ENCODE measurements around the gene HNRNPH3.

Gene HNRNPH3

GRCh38 chr10:68332259-68333057 is 594 bp downstream of the HNRNPH3 start, which contains the start of gene PBLD:
Gene PBLD (minus strand): TSS chr10:68332928. CDS start chr10:68306844, 26,084 bp downstream.
- DNase-seq (ENCODE audit: low read depth in 2 of 2): peak; percentile 31 to 40

DNA sequence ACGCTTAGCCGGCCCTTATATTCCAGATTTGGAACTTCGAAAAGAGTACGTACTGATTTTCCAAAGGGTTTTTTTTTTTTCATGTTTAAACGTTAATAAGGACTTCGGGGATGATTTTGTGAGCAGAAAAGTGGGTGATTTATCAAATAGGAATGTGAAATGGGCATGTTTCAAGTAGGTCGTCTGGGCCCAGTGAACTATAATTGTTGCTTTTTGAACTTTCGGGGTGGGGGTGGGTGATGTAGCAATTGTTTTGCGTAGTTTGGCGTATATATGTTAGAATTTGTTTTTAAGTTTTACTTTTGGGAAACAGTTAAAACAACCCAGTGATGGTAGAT is 1.2 kb downstream of the HNRNPH3 start:
- DNase-seq (ENCODE audit: low read depth in 2 of 2): no peak

DNA sequence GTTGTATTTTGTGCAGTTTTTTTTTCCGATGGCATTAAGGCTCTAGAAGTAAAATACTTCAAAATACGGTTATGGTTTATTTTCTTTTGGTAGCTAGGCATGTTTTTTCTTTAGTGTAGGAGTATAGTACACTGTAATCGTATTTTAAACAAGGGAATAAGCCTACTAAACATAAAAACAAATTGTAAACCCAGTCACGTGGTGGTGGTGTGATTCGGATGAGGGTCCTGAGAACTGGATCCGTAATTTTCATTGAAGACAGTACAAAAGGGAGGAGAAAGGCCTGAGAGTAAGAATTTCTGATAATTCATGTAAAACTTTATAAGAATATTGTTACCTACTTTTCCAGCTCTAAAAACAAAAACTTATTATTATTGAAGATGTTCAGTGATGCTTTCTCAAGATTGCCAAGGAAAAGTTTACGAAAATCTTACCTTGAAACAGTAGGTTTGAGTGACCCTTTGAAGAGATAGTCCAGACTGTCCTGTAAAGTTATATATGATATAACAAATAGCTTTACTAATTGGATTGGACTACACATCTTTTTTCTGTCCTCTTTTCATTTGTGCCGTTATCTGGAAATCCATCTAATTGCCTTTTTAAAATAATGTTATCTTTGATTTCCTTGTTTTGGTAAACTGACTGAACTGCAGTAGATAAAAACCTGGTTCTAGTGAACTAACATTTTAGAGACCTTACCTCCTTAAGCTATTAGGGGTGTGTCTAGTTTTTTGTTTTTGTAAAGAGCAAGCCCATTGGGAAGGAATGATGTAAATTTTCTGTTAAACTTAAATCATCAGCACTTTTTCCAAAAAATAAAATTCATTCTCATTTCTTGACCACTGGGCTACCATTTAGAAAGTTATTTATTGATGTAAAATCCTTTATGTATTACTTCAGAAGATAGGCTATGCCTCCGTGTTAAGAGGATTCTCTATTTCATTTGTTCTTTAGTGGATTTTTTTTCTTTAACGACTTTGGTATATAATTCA is 1.9 kb downstream of the HNRNPH3 start:
- no peak for DNase-seq (ENCODE audit: low read depth in 2 of 2)

GRCh38 chr10:68334672-68335467 is 3.0 kb downstream of the HNRNPH3 start:
- no peak for DNase-seq (ENCODE audit: low read depth in 2 of 2)

GRCh38 chr10:68336754-68337351 is 5.0 kb downstream of the HNRNPH3 start:
- no peak for DNase-seq (ENCODE audit: low read depth in 2 of 2)

DNA sequence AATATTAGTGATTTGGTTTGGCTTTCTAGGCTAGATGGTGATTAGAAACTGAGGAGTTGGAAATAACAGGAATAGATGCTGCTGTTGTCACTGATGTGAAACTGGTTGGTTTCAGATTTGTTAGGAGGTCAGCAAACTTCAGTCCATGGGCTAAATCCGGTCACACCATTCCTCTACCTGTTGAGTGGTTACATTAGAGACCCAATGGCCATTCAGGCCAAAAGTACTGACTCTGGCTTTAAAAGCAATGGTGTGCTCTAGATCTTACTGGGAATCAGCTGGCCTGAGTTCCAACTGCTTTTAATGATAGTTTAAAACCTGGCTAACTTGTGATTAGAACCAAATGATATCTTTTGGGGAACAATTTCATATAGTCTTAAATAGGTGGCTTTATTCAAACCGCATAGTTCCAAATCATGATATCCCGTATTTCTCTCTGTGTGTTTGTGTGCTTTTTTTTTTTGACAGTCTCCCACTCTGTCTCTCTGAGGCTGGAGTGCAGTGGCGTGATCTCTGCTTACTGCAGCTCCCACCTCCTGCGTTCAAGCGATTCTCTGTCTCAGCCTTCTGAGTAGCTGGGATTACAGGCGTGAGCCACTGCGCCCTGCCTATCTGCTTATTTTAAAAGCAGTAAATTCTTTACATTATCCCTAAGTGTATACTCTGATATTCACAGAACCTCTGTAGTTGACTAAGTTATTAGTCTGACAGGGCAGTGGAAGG is 8.7 kb downstream of the HNRNPH3 start:
- DNase-seq (ENCODE audit: low read depth in 2 of 2): no peak

- no peak for DNase-seq (ENCODE audit: low read depth in 2 of 2)
Observed at GRCh38 chr10:68342909-68343516, 11.1 kb downstream of the HNRNPH3 start.

- no peak for DNase-seq (ENCODE audit: low read depth in 2 of 2)
Observed at GRCh38 chr10:68345621-68346020, 13.8 kb downstream of the HNRNPH3 start.

- no peak for DNase-seq (ENCODE audit: low read depth in 2 of 2)
Observed at GRCh38 chr10:68346774-68347173, 14.9 kb downstream of the HNRNPH3 start.

GRCh38 chr10:68348265-68348741 is 16.4 kb downstream of the HNRNPH3 start:
- peak in 1 of 2 donors; percentile 8 for DNase-seq (ENCODE audit: low read depth in 2 of 2)

DNA sequence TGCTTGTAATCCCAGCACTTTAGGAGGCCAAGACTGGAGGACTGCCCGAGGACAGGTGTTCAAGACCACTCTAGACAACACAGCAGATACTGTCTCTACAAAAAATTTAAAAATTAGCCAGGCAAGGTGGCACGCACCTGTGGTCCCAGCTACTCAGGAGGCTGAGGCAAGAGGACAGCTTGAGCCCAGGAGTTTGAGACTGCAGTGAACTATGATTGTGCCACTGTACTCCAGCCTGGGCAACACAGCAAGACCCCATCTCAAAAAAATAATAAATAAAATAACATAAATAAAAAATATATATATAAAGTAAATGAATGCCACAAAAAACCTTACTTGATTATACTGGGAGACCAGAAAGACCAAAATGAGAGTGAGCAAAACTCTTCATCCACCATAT is 21.7 kb downstream of the HNRNPH3 start:
- DNase-seq (ENCODE audit: low read depth in 2 of 2): no peak

DNA sequence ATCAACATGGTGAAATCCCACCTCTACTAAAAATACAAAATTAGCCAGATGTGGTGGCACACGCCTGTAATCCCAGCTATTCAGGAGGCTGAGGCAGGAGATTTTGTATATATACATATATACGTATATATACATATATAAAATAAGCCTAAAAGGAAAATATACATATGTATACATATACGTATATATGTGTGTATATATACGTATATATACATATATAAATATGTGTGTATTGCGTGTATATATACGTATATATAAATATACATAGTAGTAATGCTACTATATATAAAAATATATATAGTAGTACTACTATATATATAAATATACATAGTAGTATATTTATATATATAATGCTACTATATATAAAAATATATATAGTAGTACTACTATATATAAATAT is 27.3 kb downstream of the HNRNPH3 start:
- no peak for DNase-seq (ENCODE audit: low read depth in 2 of 2)

DNA sequence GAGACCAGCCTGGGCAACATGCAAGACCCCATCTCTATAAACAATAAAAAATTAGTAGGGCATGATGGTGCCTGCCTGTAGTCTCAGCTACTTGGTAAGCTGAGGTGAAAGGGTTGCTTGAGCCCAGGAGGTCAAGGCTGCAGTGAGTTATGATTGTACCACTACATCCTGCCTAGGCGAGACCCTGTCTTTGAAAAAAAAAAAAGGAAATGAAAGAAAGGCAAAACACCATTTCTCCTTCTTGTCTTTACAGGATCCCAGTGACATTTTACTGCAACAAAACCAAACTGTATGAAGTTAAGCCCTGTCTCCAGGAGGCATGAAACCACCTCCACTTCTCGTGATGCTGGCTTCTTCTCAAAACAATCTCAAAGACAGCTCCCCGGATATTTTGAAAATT is 30.7 kb downstream of the HNRNPH3 start:
- DNase-seq (ENCODE audit: low read depth in 2 of 2): no peak

DNA sequence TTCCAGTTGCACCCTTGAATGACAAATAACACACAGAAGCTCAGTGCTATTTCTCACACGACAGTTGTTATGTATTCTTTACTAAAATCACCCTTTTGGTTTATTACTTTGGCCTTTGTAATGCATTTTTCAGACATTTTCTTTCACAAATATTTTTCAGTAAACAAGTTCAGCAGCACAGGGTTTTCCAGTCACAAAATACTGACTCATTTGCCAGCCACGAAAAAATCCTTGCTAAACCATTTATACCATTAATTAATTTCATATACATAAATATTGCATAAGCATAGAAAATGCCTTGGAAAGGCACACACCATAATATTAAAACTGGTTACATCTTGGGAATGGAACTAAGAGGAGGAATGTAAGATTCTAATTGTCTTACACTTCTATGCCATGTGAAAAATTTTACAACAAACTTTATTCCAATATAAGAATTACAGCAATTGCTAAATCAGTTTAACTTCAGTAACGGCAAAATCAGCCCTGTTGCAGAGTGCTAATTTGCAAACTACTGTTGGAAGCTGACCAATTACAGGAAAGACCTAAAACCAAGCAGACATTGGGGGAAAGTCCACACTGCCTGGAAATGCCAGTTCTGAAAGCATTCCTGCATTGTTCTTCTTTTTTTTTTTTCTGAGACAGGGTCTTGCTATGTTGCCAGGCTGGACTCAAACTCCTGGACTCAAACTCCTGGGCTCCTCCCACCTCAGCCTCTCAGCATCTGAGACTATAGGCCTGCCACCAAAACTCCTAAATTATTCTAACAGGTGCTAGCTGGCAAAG is 32.4 kb downstream of the HNRNPH3 start:
- DNase-seq (ENCODE audit: low read depth in 2 of 2): no peak

DNA sequence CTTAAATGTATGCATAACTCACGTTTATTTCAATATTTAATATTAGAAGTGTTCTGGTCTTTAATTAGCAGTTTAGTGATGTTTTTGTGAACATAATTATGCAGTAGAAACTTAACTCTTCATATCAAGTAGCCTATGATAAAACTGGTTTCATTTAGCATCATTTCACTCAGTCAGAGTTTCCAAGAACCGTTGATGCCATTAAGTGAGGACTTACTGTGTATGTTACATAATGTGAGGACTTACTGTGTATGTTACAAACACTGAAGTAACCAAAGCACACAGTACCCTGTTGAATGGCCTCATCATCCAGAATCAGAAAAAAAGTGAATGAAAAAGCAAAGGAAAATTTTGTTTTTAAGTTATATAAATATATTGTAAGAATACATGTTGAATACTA is 33.7 kb downstream of the HNRNPH3 start:
- no peak for DNase-seq (ENCODE audit: low read depth in 2 of 2)

DNA sequence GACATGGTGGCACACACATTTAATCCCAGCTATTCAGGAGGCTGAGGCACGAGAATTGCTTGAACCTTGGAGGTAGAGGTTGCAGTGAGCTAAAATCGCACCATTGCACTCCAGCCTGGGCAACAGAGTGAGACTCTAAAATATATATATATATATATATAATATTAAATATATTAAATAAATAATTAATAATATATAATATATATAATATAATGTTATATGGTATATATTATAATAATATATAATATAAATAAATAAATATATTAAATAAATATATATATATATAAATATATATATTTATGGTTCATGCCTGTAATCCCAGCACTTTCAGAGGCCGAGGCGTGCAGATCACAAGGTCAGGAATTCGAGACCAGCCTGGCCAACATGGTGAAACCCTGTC is 34.7 kb downstream of the HNRNPH3 start:
- no peak for DNase-seq (ENCODE audit: low read depth in 2 of 2)

GRCh38 chr10:68367121-68367520 is 35.3 kb downstream of the HNRNPH3 start:
- no peak for DNase-seq (ENCODE audit: low read depth in 2 of 2)

- no peak for DNase-seq (ENCODE audit: low read depth in 2 of 2)
Observed at GRCh38 chr10:68371604-68372003, 39.7 kb downstream of the HNRNPH3 start.

- DNase-seq (ENCODE audit: low read depth in 2 of 2): no peak
Observed at GRCh38 chr10:68385740-68386139, 53.9 kb downstream of the HNRNPH3 start.

All from activated CD4-positive, alpha-beta T cell treated with anti-CD3 and anti-CD28 coated beads for 24 hours (primary cell).